A673 (cell line): ENCODE data around the gene LRRFIP1. TPM values are rescaled to one million over a fixed set of nuclear protein-coding genes. Genes with fewer than 3 reads are reported as not detected.
"Not testable (repeated sequence)": the region's sequence is repeated elsewhere in the genome, so short reads cannot be mapped to it uniquely, and the experiment has no call there.

Source experiments
- BruUV-seq: library from RNA; stranded (reverse); fragments of 400-500 nt; replicated peaks from 2 replicates; lab custom pipeline; 2021; lab: Mats Ljungman, UMichigan
- CTCF ChIA-PET: fragments of 300-600 bp; sonication (Branson Sonifier 250); formaldehyde crosslinking; loops from one replicate; lab custom pipeline; 2022; ENCODE audit warnings: antibody characterized with exemption; lab: Charles Lee
- POLR2A ChIA-PET: fragments of 300-600 bp; sonication (Branson Sonifier 250); formaldehyde crosslinking; loops from one replicate; lab custom pipeline; 2022; ENCODE audit warnings: antibody characterized with exemption; ENCODE audit not compliant: low non-redundant PET; lab: Charles Lee
- DNase-seq: peaks from one replicate; pipeline ENCODE4 v3.0.0-alpha.2; 2015; ENCODE audit warnings: low spot score
- H3K27ac ChIP-seq: fragments of 200-600 bp; sonication (generic); 2 replicates; pipeline ENCODE4 v1.5.1; 2016; ENCODE audit warnings: mixed run types, low read depth, mild to moderate bottlenecking, mixed read lengths, antibody characterized with exemption, low read length; ENCODE audit not compliant: poor library complexity, severe bottlenecking
- H3K27me3 ChIP-seq: fragments of 200-600 bp; sonication (generic); replicated peaks from 2 replicates; pipeline ENCODE4 v1.6.1; 2017; ENCODE audit warnings: mixed run types, low read depth, mild to moderate bottlenecking, mixed read lengths, antibody characterized with exemption, low read length; ENCODE audit not compliant: insufficient read depth, poor library complexity
- H3K36me3 ChIP-seq: fragments of 200-600 bp; sonication (generic); 2 replicates; pipeline ENCODE4 v1.6.1; 2016; ENCODE audit warnings: mixed run types, mild to moderate bottlenecking, mixed read lengths, antibody characterized with exemption, low read length; ENCODE audit not compliant: insufficient read depth, poor library complexity, severe bottlenecking
- H3K4me1 ChIP-seq: fragments of 200-600 bp; sonication (generic); 2 replicates; pipeline ENCODE4 v1.6.1; 2017; ENCODE audit warnings: mixed run types, mild to moderate bottlenecking, mixed read lengths, antibody characterized with exemption, low read length; ENCODE audit not compliant: insufficient read depth, poor library complexity, severe bottlenecking
- H3K4me3 ChIP-seq: fragments of 200-600 bp; sonication (generic); 2 replicates; pipeline ENCODE4 v1.5.1; 2016; ENCODE audit warnings: low read depth, mixed run types, mild to moderate bottlenecking, mixed read lengths, low read length; ENCODE audit not compliant: poor library complexity, severe bottlenecking
- H3K9me3 ChIP-seq: fragments of 200-600 bp; sonication (generic); 2 replicates; pipeline ENCODE4 v1.6.1; 2016; ENCODE audit warnings: mixed run types, low read depth, mild to moderate bottlenecking, mixed read lengths, antibody characterized with exemption, low read length; ENCODE audit not compliant: poor library complexity, severe bottlenecking
- CTCF ChIP-seq: fragments of 300-800, 200-600 bp; sonication (generic); conservative IDR thresholded peaks from 2 replicates; pipeline ENCODE4 v1.5.1; 2017; ENCODE audit warnings: low read depth, mild to moderate bottlenecking, antibody characterized with exemption, low read length, moderate library complexity, mixed read lengths
- EZH2 ChIP-seq: fragments of 200-600 bp; sonication (generic); IDR thresholded peaks from 2 replicates; pipeline ENCODE4 v1.6.1; 2017; ENCODE audit warnings: borderline replicate concordance, low read depth, mild to moderate bottlenecking, mixed read lengths, antibody characterized with exemption, low read length; ENCODE audit not compliant: poor library complexity, severe bottlenecking
- intact Hi-C: fragments of 100-400 bp; cut with micrococcal nuclease; formaldehyde crosslinking; loops from one replicate; pipeline ENCODE4 v1.10.0; 2022; ENCODE audit not compliant: unreplicated experiment
- total RNA-seq: library from RNA; stranded (reverse); gene quantifications from 2 replicates; pipeline ENCODE4 v1.2.3, GENCODE V29; 2021

LRRFIP1 gene
- total RNA-seq, 1 experiment from 2014 or later = 69.3 TPM

- DNase-seq = peak; percentile 66
- intact Hi-C loops = no loop called here
- Histone ChIP-seq H3K27me3 (no peaks in the 10 kb centered on the region), H3K4me1 (peaks cover 22% of the 10 kb centered on the region), H3K9me3 (no peaks in the 10 kb centered on the region), H3K4me3 (no peak overlapping the region), H3K27ac (peak overlapping the region; percentile 50), H3K36me3 (no peaks in the 10 kb centered on the region)
- TF ChIP-seq EZH2 = no peak
- no TSS peak for BruUV-seq
- CTCF ChIA-PET = interaction anchor here (0.6 kb wide), 2 partner anchors 111 to 413 kb away, joined by 3 read pairs; no protein-coding TSS in a partner anchor
- POLR2A ChIA-PET = no interaction called here
These were observed 23.5 kb upstream of the LRRFIP1 start for GRCh38 chr2:237603718-237604362.

GRCh38 chr2:237604391-237604790 lies 23.0 kb upstream of the LRRFIP1 start:
- intact Hi-C loops = no loop called here
- POLR2A ChIA-PET = no interaction called here
- no peak overlapping the region for H3K27ac ChIP-seq

GRCh38 chr2:237604960-237605359 lies 22.4 kb upstream of the LRRFIP1 start:
- ChIA-PET CTCF (no interaction called here), POLR2A (no interaction called here)
- TF ChIP-seq CTCF (peak; percentile 31), EZH2 (no peak)
- Histone ChIP-seq H3K4me1 (peaks cover 19% of the 10 kb centered on the region), H3K27me3 (no peaks in the 10 kb centered on the region), H3K27ac (no peak overlapping the region), H3K9me3 (no peaks in the 10 kb centered on the region), H3K36me3 (no peaks in the 10 kb centered on the region), H3K4me3 (no peak overlapping the region)
- BruUV-seq = no TSS peak
- no peak for DNase-seq
- intact Hi-C loops = no loop called here

More at GRCh38 chr2:237604391-237604790, 23.0 kb upstream of the LRRFIP1 start:
- Histone ChIP-seq H3K4me3 (no peak overlapping the region), H3K36me3 (no peaks in the 10 kb centered on the region), H3K27me3 (no peaks in the 10 kb centered on the region), H3K9me3 (no peaks in the 10 kb centered on the region), H3K4me1 (peaks cover 22% of the 10 kb centered on the region)
- TF ChIP-seq CTCF = no peak
- no peak for TF ChIP-seq EZH2
- no TSS peak for BruUV-seq
- CTCF ChIA-PET = interaction anchor here (0.6 kb wide), 1 partner anchor 111 kb away, joined by 3 read pairs; no protein-coding TSS in a partner anchor
- DNase-seq = no peak

GRCh38 chr2:237606522-237606921 lies 20.9 kb upstream of the LRRFIP1 start:
- DNase-seq, POLR2A ChIA-PET, H3K4me3 ChIP-seq, H3K27ac ChIP-seq, H3K27me3 ChIP-seq, H3K9me3 ChIP-seq, H3K36me3 ChIP-seq, BruUV-seq, intact Hi-C loops, CTCF ChIA-PET: not testable (repeated sequence)
- H3K4me1 ChIP-seq = peaks cover 12% of the 10 kb centered on the region
